SK-N-MC (cell line): ENCODE measurements around the gene GRIK4.

Source experiments
- EZH2 ChIP-seq: fragments of 200-600 bp; sonication (generic); IDR thresholded peaks from one replicate; pipeline ENCODE4 v1.6.1; 2017; ENCODE audit warnings: antibody characterized with exemption
- POLR2AphosphoS5 ChIP-seq: IDR thresholded peaks from 2 replicates; pipeline ENCODE4 v1.6.1; 2012; ENCODE audit warnings: mild to moderate bottlenecking, low read depth, low read length, borderline replicate concordance

DNA sequence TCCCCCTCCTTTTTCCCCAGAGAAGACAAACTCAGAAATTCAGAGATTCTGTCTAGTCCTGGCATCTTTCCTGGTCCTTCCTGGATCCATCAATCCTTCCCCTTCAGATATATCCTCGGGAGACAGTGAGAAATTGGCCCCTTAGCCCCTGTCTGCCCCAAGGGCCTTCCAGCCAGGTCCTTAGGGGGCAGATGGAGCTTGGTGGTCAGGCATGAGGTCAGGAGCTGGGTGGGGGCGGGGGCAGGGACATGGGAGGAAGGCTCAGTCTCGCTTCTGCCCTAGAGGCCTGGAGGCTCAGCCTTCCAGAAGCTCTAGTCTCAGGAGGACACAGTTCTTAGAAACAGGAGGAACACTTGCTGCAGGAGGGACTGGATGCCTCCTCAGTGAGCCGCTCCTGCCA, 304.6 kb downstream of the GRIK4 start:
- TF ChIP-seq EZH2: no peak
- TF ChIP-seq POLR2AphosphoS5: no peak
